GM12878 (cell line): ENCODE results near the gene GGA2. TPM values are rescaled to one million over a fixed set of nuclear protein-coding genes. Genes with fewer than 3 reads are reported as not detected.

ENCODE experiments used
- BRCA1 ChIP-seq: IDR thresholded peaks from 2 replicates; pipeline ENCODE4 v1.6.1; 2011; ENCODE audit warnings: low read depth, low read length, improper control_type of control experiment
- CEBPB ChIP-seq, 2 experiments: fragments of 150-350 bp in 1 of 2; IDR thresholded peaks; 2 replicates each; pipeline ENCODE4 v1.6.1; 2012 to 2014; ENCODE audit warnings: low read depth in 2 of 2, low read length in 2 of 2, borderline replicate concordance in 1 of 2, inconsistent platforms in 1 of 2
- CHD1 ChIP-seq: IDR thresholded peaks from 2 replicates; pipeline ENCODE4 v1.6.1; 2012; ENCODE audit warnings: low read depth, low read length, improper control_type of control experiment
- CREB1 ChIP-seq: IDR thresholded peaks from 2 replicates; pipeline ENCODE4 v1.6.1; 2012; ENCODE audit warnings: low read depth, mild to moderate bottlenecking, inconsistent platforms
- HDAC6 ChIP-seq: fragments of 200-600 bp; sonication (generic); IDR thresholded peaks from one replicate; pipeline ENCODE4 v1.8.0; 2017; ENCODE audit warnings: antibody characterized with exemption; ENCODE audit not compliant: unreplicated experiment
- HDGF ChIP-seq: fragments of 450-650 bp; IDR thresholded peaks from 2 replicates; pipeline ENCODE4 v1.6.1; 2016; ENCODE audit warnings: antibody characterized with exemption
- IKZF1 ChIP-seq: fragments of 450-650 bp; conservative IDR thresholded peaks from 2 replicates; pipeline ENCODE4 v1.6.1; 2017; ENCODE audit warnings: antibody characterized with exemption, mild to moderate bottlenecking
- LARP7 ChIP-seq: fragments of 450-650 bp; IDR thresholded peaks from 2 replicates; pipeline ENCODE4 v1.6.1; 2017; ENCODE audit warnings: mild to moderate bottlenecking
- MTA3 ChIP-seq: IDR thresholded peaks from 2 replicates; pipeline ENCODE4 v1.6.1; 2012; ENCODE audit warnings: low read length, inconsistent platforms, borderline replicate concordance
- MYC ChIP-seq: IDR thresholded peaks from 2 replicates; pipeline ENCODE4 v1.6.1; 2011; ENCODE audit warnings: mild to moderate bottlenecking, low read length, moderate library complexity, inconsistent platforms; ENCODE audit not compliant: insufficient read depth, insufficient replicate concordance, insufficient read length, severe bottlenecking
- NFIC ChIP-seq: IDR thresholded peaks from 2 replicates; pipeline ENCODE4 v1.6.1; 2012; ENCODE audit warnings: low read depth, mild to moderate bottlenecking, inconsistent platforms, low read length, moderate library complexity
- POLR2AphosphoS2 ChIP-seq: IDR thresholded peaks from 2 replicates; pipeline ENCODE4 v1.6.1; 2011; ENCODE audit warnings: low read depth, mild to moderate bottlenecking, low read length, improper control_type of control experiment, moderate library complexity
- RBBP5 ChIP-seq: fragments of 200-600 bp; sonication (generic); conservative IDR thresholded peaks from 2 replicates; pipeline ENCODE4 v1.6.1; 2016
- RELA ChIP-seq: fragments of 450-650 bp; IDR thresholded peaks from 2 replicates; pipeline ENCODE4 v1.8.0; 2014; ENCODE audit warnings: borderline replicate concordance; ENCODE audit not compliant: partially characterized antibody
- SIX5 ChIP-seq: IDR thresholded peaks from 2 replicates; pipeline ENCODE4 v1.6.1; 2011; ENCODE audit warnings: mild to moderate bottlenecking, low read depth, low read length, moderate library complexity; ENCODE audit not compliant: severe bottlenecking
- SMARCA5 ChIP-seq: fragments of 450-650 bp; IDR thresholded peaks from 2 replicates; pipeline ENCODE4 v1.6.1; 2017; ENCODE audit warnings: mild to moderate bottlenecking
- SP1 ChIP-seq: IDR thresholded peaks from one replicate; pipeline ENCODE4 v1.6.1; 2011; ENCODE audit warnings: low read depth, low read length
- STAT1 ChIP-seq: fragments of 450-650 bp; conservative IDR thresholded peaks from 2 replicates; pipeline ENCODE4 v1.6.1; 2014; ENCODE audit warnings: antibody characterized with exemption, mild to moderate bottlenecking
- TCF12 ChIP-seq: IDR thresholded peaks from 2 replicates; pipeline ENCODE4 v1.6.1; 2011; ENCODE audit warnings: low read depth, mild to moderate bottlenecking, low read length
- WRNIP1 ChIP-seq: IDR thresholded peaks from 2 replicates; pipeline ENCODE4 v1.6.1; 2011; ENCODE audit warnings: low read depth, low read length, improper control_type of control experiment, borderline replicate concordance
- polyA plus RNA-seq, 11 experiments: library from polyadenylated mRNA; depleted of rRNA in 4 of 11; unstranded in 6 of 11; stranded (reverse) in 5 of 11; fragments of >200 nt; fragmentation: Nextera tagmentation in 4 of 11; fragmentation: Illumina TruSeq in 1 of 11; extraction: Ambion mirVana in 4 of 11; extraction: Trizol in 1 of 11; gene quantifications; 1 replicate in 1 of 11; 2 replicates in 10 of 11; pipeline versions ENCODE4 v1.2.1 to v1.2.3, GENCODE V29; 2011 to 2016; ENCODE audit warnings: inconsistent platforms in 2 of 11, missing spikeins in 2 of 11, low read depth in 1 of 11
- total RNA-seq, 4 experiments: library from RNA; depleted of rRNA in 3 of 4; stranded (reverse); fragments of >200 nt in 3 of 4; fragmentation: Illumina TruSeq in 1 of 4; extraction: Trizol in 1 of 4; gene quantifications; 2 replicates each; pipeline versions ENCODE4 v1.2.1 to v1.2.3, GENCODE V29; 2013 to 2021
- TF ChIP-seq, protein P1 (sequence below): fragments of 450-650 bp; IDR thresholded peaks from 2 replicates; pipeline ENCODE4 v1.6.1; 2014; ENCODE audit warnings: mild to moderate bottlenecking
- TF ChIP-seq, protein P2 (sequence below): fragments of 450-650 bp; IDR thresholded peaks from 2 replicates; pipeline ENCODE4 v1.6.1; 2017; ENCODE audit warnings: mild to moderate bottlenecking
- TF ChIP-seq, protein P3 (sequence below): IDR thresholded peaks from 2 replicates; pipeline ENCODE4 v1.6.1; 2012; ENCODE audit warnings: mild to moderate bottlenecking, low read depth, low read length
- TF ChIP-seq, protein P4 (sequence below): IDR thresholded peaks from 2 replicates; pipeline ENCODE4 v1.6.1; 2011; ENCODE audit warnings: borderline replicate concordance, low read depth, mild to moderate bottlenecking, moderate library complexity, low read length; ENCODE audit not compliant: insufficient read depth, poor library complexity, severe bottlenecking

The GGA2 gene
- total and polyA plus RNA-seq, 10 of the 15 experiments (the other 5 are each of a cell fraction or from before 2014, with no cell fraction given), result 14.1 to 153 (median 86.6) TPM

DNA sequence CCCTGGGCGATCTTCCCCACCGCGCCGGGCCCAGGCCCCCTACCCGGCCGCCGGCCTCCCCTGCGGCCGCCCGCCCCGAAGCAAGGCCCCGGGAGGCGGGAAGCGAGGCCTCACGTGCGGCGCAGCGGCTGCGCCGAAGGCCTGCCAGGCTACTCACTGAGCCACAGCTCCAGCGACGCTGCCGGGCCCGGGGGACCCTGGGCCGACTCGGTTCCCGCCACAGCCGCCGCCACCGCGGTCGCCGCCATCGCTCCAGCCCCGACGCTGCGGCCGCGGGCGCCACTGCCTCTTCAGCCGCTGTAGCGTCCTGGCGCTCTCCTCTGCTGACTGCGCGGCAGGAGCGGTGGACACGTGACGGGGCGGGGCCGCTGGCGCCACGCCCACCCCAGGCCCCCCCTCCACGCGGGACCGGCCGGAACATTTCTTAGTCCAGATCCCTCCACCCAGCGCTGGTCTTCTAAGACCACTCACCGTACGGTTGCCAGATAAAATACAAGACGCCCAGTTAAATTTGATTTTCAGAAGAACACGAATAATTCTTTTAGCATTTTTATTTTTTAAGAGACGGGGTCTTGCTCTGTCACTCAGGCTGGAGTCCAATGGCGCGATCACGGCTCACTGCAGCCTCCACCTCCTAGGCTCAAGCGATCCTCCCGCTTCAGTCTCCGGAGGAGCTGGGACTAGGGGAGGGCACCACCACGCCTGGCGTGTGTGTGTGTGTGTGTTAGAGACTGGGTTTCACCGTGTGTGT is at the start of gene GGA2 (continued):
- no peak for TF ChIP-seq WRNIP1
- TF ChIP-seq, protein P1, sequence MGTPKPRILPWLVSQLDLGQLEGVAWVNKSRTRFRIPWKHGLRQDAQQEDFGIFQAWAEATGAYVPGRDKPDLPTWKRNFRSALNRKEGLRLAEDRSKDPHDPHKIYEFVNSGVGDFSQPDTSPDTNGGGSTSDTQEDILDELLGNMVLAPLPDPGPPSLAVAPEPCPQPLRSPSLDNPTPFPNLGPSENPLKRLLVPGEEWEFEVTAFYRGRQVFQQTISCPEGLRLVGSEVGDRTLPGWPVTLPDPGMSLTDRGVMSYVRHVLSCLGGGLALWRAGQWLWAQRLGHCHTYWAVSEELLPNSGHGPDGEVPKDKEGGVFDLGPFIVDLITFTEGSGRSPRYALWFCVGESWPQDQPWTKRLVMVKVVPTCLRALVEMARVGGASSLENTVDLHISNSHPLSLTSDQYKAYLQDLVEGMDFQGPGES, result no peak
- TF ChIP-seq SIX5, result no peak
- peak; percentile 89 for TF ChIP-seq RELA
- TF ChIP-seq TCF12, result 0 out of 2 replicates have a peak, but pooled peaks have one; percentile 50
- no peak for TF ChIP-seq NFIC
- TF ChIP-seq STAT1, result 0 out of 2 replicates have a peak, but pooled peaks have one; percentile 44
- TF ChIP-seq, protein P2, sequence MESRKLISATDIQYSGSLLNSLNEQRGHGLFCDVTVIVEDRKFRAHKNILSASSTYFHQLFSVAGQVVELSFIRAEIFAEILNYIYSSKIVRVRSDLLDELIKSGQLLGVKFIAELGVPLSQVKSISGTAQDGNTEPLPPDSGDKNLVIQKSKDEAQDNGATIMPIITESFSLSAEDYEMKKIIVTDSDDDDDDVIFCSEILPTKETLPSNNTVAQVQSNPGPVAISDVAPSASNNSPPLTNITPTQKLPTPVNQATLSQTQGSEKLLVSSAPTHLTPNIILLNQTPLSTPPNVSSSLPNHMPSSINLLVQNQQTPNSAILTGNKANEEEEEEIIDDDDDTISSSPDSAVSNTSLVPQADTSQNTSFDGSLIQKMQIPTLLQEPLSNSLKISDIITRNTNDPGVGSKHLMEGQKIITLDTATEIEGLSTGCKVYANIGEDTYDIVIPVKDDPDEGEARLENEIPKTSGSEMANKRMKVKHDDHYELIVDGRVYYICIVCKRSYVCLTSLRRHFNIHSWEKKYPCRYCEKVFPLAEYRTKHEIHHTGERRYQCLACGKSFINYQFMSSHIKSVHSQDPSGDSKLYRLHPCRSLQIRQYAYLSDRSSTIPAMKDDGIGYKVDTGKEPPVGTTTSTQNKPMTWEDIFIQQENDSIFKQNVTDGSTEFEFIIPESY, result no peak
- TF ChIP-seq, protein P3, sequence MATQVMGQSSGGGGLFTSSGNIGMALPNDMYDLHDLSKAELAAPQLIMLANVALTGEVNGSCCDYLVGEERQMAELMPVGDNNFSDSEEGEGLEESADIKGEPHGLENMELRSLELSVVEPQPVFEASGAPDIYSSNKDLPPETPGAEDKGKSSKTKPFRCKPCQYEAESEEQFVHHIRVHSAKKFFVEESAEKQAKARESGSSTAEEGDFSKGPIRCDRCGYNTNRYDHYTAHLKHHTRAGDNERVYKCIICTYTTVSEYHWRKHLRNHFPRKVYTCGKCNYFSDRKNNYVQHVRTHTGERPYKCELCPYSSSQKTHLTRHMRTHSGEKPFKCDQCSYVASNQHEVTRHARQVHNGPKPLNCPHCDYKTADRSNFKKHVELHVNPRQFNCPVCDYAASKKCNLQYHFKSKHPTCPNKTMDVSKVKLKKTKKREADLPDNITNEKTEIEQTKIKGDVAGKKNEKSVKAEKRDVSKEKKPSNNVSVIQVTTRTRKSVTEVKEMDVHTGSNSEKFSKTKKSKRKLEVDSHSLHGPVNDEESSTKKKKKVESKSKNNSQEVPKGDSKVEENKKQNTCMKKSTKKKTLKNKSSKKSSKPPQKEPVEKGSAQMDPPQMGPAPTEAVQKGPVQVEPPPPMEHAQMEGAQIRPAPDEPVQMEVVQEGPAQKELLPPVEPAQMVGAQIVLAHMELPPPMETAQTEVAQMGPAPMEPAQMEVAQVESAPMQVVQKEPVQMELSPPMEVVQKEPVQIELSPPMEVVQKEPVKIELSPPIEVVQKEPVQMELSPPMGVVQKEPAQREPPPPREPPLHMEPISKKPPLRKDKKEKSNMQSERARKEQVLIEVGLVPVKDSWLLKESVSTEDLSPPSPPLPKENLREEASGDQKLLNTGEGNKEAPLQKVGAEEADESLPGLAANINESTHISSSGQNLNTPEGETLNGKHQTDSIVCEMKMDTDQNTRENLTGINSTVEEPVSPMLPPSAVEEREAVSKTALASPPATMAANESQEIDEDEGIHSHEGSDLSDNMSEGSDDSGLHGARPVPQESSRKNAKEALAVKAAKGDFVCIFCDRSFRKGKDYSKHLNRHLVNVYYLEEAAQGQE, result no peak
- no peak for TF ChIP-seq HDAC6
- 0 out of 2 replicates have a peak, but pooled peaks have one; percentile 47 for TF ChIP-seq POLR2AphosphoS2
- no peak for TF ChIP-seq RBBP5
- TF ChIP-seq MYC, result no peak
- no peak for TF ChIP-seq HDGF
- TF ChIP-seq CEBPB (IDR thresholded peaks at IDR 0.05; ENCODE audit: borderline replicate concordance in 1 of 2, low read depth in 2 of 2, low read length in 2 of 2), result no peak
- TF ChIP-seq LARP7, result peak; percentile 93
- TF ChIP-seq BRCA1, result no peak
- TF ChIP-seq CHD1, result no peak
- peak; percentile 87 for TF ChIP-seq IKZF1
- no peak for TF ChIP-seq MTA3
- peak; percentile 70 for TF ChIP-seq SMARCA5
- TF ChIP-seq, protein P4, sequence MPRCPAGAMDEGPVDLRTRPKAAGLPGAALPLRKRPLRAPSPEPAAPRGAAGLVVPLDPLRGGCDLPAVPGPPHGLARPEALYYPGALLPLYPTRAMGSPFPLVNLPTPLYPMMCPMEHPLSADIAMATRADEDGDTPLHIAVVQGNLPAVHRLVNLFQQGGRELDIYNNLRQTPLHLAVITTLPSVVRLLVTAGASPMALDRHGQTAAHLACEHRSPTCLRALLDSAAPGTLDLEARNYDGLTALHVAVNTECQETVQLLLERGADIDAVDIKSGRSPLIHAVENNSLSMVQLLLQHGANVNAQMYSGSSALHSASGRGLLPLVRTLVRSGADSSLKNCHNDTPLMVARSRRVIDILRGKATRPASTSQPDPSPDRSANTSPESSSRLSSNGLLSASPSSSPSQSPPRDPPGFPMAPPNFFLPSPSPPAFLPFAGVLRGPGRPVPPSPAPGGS, result peak; percentile 87
- peak; percentile 49 for TF ChIP-seq SP1
- TF ChIP-seq CREB1, result peak; percentile 12; the same call in 1 of the 2 replicates
